NOMO-1 (cell line): ENCODE data around the gene IMPDH1.

Experiments
- DNase-seq, 2 experiments: peaks; one replicate each; lab custom pipeline; 2025; ENCODE audit not compliant: unreplicated experiment in 2 of 2; lab: John Stamatoyannopoulos, UW

IMPDH1 gene

DNA sequence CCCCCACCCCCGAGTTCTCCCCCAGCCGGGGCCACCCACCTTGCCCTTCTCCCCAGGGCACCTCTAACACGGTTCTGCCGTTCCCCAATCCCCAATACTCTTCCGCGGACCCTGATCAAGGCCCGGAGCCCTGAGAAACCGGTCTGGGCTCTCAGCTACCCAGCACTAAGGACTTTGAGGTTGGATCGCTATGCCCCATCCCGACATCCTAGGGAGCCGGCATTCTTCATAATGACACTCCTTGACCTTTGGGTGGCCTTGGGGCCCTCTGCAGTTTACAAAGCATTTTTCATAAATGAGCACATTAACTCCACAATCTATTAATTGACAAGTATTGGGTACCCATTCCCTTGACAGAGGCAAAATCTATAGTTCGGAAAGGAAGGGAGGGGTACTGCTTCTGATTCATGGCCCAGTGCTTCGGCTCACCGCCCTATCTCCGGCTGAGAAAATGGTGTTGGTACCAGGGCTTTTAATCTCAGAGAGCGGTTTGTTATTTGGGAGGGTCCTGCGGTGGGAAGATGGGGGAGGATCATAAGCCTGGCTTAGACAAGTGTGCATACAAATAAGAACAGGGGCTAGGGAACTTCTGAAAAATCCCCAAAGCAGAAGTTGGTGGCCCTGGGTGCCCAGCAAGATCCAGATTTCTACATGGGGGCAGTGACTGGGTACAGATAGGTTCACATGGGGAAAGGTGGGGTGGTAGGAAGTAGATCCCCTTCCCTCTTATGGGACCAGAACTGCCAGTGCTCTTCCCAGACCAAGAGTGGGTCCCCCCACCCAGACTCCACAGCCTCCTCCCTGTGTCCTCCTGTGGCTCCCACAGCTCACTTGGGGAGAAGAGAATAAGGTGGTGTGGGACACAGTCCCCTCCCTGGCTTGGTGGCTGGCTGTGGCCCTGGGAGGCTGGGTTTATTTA is 3.2 kb downstream of the IMPDH1 start:
- DNase-seq, result no peak

DNA sequence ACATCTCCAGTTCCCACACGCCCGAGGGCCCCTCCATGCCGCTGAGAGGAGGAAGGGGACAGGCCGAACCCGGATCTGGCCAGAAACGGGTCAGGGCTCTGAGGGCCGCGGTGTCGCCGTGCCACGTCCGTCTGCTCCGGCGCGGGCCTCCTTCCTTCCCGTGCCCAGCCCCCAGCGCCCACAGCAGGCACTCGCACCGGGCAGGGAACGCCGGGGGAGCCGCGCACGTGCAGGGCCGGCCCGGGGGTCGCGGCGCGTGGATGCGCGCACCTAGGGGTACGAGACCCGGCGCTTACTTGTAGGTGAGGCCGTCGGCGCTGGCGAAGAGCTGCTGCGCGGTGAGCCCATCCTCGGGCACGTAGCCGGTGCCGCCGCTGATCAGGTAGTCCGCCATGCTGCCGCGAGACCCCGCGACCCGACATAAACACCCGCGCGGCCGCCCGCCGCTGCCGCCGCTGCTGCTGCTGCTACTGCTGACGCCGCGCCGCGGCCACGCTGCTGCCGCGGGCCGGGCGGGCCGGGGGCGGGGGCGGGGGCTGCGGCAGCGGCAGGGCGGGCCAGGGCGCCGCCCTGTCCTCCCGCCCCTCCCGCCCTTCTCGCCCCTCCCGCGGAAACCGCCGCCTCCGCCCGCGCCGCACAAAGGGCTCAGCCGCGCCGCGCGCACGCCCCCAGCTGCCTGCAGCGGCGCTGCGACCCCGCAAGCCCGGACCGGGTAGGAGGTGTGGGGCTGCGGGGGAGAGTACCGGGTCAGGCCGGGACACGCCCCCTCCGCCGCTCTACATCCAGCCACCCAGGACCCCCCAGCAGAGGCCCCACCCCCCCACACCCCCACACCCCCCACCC is 4.1 kb downstream of the IMPDH1 start:
- DNase-seq, result peak in 1 of 2 experiments; percentile 30

DNA sequence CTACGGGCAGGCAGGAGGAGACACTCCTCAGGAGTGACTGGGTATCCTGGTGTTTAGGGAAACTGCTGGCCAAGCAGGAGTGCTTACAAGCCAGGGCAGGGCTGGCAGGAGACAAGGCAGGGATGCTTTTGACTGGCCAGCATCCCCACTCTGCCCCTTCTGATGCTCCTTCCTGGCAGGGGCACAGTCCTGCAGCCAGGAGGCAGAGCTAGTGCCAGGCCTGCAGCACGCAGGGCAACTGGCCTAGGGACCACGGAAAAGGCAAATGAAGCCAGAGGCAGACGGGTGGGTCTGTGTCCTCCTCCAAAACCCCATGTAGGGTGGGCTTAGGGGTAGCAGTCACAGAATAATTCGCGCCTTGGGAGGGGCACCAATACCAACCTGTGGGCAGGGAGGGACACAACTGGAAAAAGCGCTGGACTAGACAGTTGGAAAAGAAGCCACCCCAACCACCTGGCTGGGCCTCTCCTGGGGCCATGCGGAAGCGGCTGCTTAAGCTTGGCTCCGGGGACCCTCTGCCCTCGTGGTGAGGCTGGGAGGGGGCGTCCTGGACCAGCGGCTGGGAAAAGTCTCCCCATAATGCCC is 4.8 kb downstream of the IMPDH1 start:
- no peak for DNase-seq

DNA sequence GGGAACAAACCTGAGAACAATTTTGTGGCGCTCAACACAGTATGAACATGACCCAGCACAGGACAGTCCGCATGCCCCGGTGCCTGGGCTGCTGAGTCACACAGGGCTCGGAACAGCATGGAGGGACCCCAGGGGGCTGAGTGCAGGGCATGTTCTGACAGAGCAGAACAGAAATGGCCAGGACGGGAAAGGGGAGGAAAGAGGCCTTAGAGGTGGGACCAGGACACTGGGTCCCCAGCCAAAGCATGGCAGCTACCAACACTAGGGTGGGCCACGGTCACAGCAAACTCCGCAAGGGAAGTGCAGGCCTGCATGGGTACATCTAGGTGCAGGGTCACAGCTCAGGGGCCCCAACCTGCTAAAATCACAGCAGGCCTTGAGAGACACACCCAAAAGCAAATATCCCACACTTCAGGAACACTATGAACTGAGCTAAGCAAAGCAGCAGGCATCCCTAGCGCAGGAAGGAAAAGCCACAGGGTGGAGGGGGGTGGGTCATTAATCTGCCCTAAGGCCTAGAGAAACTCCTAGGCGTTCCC is 5.6 kb downstream of the IMPDH1 start:
- no peak for DNase-seq

DNA sequence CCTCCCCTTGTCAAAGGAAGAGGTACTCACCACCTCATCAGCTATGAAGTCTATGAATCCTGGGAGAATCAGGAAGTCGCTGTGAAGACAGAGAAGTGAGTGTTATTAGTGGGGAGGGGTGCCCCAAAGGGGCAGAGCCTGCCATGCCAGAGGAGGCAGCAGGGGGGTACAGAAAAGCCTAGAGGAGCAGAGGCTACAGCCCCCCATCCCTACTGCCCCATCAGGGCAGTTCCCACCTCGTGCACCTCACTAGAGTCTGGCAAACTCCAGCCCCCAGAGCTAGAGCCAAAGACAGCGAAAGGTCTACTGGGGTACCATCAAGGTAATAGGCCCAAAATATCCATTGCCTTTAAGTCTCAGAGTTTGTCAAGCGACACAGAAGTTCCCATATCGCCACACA is 6.1 kb downstream of the IMPDH1 start:
- no peak for DNase-seq

DNA sequence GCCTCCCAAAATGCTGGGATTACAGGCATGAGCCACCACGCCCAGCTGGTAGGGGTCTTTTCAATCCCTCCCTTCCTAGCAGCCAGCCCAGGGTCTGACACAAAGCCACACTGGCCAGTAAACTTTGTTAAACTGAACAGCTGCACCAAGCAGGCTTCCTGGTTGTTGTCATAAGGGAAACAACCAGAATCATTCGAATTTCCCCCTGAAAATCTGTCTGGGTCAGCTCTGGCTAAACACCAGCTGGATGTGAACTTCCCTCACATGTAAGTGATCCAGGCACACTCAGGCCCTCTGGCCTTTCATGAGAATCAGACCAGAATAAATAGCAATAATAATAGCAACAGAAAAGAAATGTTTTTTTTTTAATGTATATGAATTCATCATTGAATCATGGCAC is 7.4 kb downstream of the IMPDH1 start:
- no peak for DNase-seq

DNA sequence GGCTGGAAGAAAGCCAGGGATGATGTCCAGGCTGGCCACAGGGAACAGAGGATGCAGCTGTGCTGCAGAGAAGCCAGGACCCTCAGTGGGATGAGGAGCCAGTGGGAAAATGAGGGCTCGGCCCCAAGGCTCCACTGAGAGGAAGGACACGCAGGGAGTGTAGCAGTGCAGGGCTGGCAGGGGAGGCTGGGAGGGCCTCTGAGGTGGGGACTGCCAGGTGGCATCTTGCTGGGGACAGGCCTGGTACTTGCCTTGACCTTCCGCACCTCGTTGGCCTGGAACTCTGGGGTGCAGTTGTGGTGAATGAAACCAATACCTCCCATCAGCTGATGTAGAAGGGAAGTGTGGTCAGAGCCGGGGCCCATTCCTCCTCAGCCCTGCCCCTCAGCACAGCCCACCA is 9.2 kb downstream of the IMPDH1 start:
- DNase-seq, result no peak

DNA sequence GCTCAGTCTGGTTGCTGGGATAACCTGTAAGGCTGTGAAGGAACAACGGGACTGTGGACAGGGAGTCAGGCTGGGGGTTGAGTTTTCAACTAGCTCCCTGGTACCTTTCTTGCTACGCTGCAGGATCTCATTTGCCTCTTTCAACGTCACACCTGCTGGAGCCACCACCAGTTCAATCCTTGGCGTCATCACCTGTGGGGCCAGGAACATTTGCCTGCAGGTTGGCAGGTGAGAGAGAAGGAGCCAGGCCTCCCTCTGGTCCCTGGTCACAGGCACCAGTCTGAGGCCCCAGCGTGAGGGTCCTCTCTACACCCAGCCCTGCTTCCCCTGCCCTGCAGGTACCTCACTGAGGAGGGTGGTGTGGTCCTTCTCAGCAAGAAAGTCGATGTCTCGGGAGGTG is 9.8 kb downstream of the IMPDH1 start:
- no peak for DNase-seq

DNA sequence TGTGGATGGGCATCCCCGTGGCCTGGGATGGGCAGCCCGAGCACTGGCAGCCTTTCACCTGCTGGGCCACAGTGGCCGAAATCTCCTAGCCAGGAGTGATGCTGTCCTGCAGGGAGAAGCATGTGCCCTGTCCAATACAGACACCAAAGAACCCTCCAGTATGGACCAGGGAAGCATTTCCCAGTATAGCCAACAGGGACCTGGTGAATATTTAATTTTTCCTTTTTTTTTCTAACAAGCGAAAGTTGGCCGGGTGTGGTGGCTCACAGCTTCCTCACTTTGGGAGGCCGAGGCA is 11.0 kb downstream of the IMPDH1 start:
- DNase-seq, result no peak

DNA sequence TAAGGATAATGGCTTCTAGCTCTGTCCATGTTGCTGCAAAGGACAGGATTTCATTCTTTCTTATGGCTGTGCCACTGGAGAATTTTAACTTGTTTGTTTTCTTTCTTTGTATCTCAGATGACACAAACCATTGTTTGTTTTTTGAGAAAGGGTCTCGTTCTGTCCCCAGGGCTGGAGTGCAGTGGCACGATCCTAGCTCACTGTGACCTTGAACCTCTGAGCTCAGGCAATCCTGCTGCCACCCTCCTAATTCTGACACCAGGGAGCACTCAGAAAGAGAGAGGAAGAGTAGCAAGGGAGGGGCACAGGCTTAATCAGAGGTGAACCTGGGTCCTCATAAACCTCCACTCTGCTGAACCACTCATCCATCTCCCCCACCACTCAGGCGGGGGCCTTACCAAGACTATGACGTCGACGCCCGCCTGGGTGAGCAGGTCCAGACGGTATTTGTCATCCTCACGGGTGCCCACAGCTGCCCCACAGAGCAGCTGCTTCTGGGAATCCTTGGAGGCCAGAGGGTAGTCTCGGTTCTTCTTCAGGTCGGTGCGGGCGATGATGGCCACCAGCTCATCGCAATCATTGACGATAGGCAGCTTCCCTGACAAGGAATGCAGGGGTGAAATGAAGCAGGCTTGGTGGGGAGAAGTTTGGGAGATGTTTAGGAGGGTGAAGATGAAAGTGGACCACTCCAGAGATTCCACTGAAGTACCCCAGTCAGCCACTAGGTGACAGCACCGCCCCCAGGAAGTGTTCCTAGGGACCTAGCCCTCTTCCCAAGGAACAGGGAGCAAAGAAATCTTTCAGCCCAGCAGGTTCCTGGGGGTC is 11.6 kb downstream of the IMPDH1 start:
- no peak for DNase-seq

DNA sequence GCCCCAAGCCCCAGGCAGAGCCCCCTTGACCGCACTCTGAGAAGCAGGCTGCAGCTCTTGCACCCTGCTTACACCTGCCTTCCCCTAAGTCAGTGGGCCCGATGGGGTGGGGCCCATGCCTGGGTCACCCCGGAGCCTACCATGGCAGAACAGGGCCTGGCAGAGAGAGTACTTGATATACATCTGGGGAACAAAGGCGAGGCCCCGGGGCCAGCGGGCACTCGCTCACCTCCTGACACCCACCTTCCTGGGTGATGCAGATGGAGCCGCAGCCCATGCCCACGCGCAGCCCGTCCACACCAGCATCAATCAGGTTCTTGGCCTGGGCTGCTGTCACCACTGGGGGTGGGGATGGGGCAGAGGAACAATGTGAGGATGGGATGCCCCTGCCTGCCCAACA is 13.4 kb downstream of the IMPDH1 start:
- no peak for DNase-seq

DNA sequence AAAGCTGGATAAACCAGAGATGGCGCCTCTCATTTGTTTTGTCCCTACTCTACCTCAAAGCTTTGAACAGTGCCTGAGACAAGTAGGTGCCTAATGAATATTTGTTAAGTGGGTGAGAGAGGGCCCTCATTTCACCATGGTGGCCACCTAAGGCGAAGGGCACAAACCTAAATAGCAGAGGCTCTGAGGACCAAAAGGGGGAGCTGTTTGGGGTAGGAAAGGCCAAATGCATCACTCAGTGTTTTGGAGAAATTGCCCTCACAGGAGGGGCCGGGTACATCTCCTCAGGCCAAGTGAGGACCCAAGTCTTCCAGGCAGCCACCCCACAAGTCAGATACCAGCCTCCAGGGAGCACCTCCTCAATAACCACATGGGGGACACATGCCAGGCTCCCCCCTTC is 14.0 kb downstream of the IMPDH1 start:
- no peak for DNase-seq

DNA sequence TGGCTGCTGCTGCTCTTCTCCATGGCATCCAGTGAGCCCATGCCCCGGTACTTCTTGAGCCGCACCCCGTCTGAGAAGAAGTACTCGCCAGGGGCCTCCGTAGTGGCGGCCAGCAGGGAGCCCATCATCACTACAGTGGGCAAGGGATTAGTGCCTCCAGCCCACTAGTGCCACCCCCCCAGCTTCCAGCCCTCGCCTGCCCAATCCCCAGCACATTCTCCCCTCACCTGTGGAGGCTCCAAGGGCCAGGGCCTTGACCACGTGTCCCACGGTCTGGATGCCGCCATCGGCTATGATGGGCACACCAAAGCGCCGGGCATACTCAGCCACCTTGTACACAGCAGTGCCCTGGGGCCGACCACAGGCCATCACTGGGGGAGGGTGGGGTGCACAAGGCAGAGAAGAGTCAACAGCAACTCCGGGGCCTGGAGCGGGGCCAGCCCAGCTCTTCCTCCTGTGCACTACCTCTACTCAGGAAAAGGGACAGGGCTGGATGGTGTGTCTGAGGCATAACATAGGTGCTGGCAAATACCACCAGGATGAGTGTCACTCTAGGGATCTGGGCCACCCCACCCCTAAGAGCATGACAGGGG is 14.8 kb downstream of the IMPDH1 start:
- DNase-seq, result no peak

DNA sequence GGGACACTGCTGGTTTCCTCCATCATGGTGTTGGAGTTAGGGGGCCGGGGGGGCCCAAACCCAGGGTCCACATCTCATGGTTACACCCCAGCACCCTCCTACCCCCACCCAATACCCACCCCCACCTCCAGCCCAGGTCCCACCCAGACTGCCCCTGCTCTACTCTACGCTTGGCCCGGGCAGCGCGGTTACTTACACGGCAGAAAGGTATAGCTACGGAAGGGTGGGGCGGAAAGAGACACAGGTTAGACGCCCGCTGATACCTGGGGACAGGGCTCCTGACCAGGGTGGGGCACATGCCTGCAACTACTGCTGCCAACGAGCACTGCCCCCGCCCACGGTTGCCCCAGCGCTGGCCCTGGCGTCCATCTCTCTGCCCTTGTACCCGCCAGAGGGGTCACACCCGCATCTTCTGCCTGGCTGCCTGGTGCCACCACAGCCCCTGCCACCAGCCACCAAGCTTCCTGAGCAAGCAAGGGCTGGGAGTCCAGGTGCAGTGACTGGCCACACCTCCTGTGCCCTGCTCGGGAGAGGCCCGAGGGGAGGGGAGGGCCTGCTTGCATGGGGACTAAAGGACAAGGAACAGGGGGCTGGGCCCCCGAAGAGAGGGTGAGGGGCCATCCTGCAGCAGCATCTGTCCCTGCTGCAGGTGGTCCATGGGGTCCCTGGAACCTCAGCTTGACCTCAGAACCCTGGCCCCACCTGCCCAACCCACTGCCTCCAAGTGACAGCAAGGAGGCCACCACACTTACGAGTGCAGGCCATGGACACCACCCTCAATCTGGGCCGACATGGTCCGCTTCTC is 16.1 kb downstream of the IMPDH1 start:
- DNase-seq, result no peak

DNA sequence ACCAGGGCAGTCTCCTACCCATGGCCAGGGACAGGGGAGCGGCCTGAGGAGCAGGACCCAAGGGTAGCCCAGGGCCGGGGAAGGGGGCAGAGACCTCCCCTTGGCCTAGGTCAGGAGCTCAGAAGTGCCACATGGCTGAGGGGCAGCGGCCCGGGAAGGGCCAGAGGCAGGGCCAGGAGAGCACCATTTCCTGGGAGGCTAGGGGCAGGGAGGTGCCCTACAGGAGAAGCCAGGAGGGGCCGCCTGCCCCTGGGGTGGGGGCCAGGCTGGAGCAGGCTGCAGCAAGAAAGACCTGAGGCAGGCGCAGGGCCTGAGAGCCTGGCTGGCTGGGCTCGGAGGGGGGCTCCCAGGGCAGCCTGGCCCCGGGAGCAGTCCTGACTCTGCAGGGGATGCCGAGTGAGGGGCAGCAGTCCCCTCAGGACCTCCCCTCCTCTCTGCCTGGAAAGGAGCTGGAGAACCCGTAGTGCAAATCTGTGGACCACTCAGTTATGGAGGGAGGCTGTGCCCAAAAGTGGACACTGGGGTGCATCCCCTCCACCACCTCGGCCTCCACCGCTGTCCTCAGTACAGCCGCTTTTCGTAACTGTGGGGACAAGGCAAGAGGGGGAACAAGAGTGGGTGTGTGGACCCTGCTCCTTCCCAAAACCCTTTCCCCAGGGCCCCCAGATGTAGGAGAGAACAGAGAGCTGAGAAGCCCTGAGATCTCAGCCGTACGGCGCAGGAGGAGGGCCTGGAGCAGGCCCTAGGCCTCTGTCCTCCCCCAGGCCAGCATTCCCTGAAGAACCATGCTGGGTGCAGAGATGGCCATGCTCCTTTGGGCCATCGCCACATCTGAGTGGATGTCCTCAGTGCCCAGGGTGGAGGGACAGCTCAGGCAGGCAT is 17.1 kb downstream of the IMPDH1 start:
- no peak for DNase-seq

DNA sequence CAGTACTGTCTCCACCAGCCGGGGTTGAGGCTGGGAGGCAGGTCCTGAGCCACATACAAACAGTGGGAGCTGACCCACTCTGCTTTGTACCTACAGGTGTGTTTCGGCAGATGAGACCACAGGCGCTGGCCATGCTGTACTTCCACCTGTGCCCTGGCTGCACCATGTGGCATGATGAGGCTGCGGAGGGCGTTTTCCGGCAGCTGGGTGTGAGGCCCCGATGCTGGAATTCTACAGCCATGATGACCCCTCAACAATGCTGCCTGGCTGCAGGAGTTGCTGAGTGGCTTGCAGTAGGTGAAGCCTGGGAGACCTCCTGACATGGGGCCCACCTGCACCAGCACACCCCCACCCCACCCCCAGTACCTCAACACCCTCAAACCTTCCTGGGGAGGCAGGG is 18.0 kb downstream of the IMPDH1 start:
- DNase-seq, result no peak

DNA sequence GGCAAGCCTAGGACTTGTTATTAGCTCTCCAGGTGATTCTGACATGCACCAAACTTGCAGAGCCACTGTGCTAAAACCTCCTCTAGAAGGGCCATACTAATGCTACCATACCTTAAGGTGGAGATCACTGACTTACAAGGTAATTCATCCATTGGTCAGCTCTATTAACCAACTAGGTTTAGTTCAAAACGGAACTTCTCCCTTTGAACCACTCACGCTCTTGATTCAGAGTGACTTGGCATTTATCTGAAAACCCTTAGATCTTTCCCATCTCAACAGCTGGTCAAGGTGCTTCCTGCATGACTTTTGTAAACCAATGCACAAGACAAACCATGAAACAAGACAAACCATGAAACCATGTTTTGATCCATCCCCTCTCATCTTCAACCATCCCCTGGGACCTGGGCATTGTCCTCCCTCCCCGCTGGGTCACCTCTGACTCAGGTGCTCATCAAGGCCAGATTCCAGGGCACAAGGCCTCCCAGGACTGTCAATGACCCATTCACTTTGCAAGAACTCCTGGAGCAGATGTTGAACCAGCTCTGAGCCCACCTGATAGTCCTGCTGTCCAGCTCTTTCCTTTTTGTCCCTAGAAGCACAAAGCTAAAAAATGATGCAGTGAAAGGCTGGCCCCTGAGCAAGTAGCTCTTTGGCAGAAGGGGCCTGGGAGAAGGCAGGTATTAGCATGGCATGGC is 18.8 kb downstream of the IMPDH1 start:
- no peak for DNase-seq
